ENCODE results near the gene SNX24.

Gene SNX24

DNA sequence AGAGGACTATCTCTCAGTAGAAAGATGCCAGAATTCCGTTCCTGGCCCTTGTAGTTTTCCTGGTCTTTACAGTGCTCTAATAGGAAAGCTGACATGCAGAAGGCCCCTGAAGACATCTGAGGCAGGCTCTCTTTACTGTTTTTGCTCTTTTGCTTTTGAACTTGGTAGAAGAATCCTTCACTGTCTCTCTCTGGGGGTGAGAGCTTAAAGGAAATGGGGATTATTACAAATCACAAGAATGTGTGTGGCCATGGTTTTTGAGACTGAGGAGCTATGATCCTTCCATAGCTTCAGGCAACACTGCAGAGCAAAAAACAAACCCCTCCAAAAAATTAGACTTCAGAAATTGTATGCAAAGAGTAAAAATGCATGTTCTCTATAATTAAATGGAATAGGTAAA is 102.0 kb downstream of the SNX24 start:
- TF ChIP-seq TOX (CRISPR knock-in tag; IDR thresholded peaks at IDR 0.05; ENCODE audit: borderline replicate concordance) (no peak), ZFP3 (CRISPR knock-in tag; IDR thresholded peaks at IDR 0.05) (no peak), ZNF70 (CRISPR knock-in tag; IDR thresholded peaks at IDR 0.05) (no peak), ISL1 (CRISPR knock-in tag; IDR thresholded peaks at IDR 0.05) (no peak), RARB (CRISPR knock-in tag; IDR thresholded peaks at IDR 0.05) (no peak), SNAI2 (CRISPR knock-in tag; IDR thresholded peaks at IDR 0.05) (no peak), ARNTL (CRISPR knock-in tag; IDR thresholded peaks at IDR 0.05; ENCODE audit: borderline replicate concordance, low read depth) (no peak), BACH2 (CRISPR knock-in tag; IDR thresholded peaks at IDR 0.05; ENCODE audit: borderline replicate concordance) (no peak), GLIS3 (CRISPR knock-in tag; IDR thresholded peaks at IDR 0.05) (no peak), CSDC2 (CRISPR knock-in tag; IDR thresholded peaks at IDR 0.05) (no peak), ZNF8 (CRISPR knock-in tag; IDR thresholded peaks at IDR 0.05) (no peak), OSR1 (CRISPR knock-in tag; IDR thresholded peaks at IDR 0.05) (no peak), ZNF565 (CRISPR knock-in tag; conservative IDR thresholded peaks at IDR 0.05; ENCODE audit: low read depth) (no peak), ZFP30 (CRISPR knock-in tag; IDR thresholded peaks at IDR 0.05) (no peak)
- TF ChIP-seq, protein P1, sequence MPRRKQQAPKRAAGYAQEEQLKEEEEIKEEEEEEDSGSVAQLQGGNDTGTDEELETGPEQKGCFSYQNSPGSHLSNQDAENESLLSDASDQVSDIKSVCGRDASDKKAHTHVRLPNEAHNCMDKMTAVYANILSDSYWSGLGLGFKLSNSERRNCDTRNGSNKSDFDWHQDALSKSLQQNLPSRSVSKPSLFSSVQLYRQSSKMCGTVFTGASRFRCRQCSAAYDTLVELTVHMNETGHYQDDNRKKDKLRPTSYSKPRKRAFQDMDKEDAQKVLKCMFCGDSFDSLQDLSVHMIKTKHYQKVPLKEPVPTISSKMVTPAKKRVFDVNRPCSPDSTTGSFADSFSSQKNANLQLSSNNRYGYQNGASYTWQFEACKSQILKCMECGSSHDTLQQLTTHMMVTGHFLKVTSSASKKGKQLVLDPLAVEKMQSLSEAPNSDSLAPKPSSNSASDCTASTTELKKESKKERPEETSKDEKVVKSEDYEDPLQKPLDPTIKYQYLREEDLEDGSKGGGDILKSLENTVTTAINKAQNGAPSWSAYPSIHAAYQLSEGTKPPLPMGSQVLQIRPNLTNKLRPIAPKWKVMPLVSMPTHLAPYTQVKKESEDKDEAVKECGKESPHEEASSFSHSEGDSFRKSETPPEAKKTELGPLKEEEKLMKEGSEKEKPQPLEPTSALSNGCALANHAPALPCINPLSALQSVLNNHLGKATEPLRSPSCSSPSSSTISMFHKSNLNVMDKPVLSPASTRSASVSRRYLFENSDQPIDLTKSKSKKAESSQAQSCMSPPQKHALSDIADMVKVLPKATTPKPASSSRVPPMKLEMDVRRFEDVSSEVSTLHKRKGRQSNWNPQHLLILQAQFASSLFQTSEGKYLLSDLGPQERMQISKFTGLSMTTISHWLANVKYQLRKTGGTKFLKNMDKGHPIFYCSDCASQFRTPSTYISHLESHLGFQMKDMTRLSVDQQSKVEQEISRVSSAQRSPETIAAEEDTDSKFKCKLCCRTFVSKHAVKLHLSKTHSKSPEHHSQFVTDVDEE (CRISPR knock-in tag; IDR thresholded peaks at IDR 0.05): no peak
- TF ChIP-seq, protein P2, sequence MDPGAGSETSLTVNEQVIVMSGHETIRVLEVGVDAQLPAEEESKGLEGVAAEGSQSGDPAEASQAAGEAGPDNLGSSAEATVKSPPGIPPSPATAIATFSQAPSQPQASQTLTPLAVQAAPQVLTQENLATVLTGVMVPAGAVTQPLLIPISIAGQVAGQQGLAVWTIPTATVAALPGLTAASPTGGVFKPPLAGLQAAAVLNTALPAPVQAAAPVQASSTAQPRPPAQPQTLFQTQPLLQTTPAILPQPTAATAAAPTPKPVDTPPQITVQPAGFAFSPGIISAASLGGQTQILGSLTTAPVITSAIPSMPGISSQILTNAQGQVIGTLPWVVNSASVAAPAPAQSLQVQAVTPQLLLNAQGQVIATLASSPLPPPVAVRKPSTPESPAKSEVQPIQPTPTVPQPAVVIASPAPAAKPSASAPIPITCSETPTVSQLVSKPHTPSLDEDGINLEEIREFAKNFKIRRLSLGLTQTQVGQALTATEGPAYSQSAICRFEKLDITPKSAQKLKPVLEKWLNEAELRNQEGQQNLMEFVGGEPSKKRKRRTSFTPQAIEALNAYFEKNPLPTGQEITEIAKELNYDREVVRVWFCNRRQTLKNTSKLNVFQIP (CRISPR knock-in tag; IDR thresholded peaks at IDR 0.05; ENCODE audit: borderline replicate concordance, low read depth): no peak
- TF ChIP-seq, protein P3, sequence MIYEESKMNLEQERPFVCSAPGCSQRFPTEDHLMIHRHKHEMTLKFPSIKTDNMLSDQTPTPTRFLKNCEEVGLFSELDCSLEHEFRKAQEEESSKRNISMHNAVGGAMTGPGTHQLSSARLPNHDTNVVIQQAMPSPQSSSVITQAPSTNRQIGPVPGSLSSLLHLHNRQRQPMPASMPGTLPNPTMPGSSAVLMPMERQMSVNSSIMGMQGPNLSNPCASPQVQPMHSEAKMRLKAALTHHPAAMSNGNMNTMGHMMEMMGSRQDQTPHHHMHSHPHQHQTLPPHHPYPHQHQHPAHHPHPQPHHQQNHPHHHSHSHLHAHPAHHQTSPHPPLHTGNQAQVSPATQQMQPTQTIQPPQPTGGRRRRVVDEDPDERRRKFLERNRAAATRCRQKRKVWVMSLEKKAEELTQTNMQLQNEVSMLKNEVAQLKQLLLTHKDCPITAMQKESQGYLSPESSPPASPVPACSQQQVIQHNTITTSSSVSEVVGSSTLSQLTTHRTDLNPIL (CRISPR knock-in tag; IDR thresholded peaks at IDR 0.05; ENCODE audit: low read depth): no peak
- TF ChIP-seq, protein P4, sequence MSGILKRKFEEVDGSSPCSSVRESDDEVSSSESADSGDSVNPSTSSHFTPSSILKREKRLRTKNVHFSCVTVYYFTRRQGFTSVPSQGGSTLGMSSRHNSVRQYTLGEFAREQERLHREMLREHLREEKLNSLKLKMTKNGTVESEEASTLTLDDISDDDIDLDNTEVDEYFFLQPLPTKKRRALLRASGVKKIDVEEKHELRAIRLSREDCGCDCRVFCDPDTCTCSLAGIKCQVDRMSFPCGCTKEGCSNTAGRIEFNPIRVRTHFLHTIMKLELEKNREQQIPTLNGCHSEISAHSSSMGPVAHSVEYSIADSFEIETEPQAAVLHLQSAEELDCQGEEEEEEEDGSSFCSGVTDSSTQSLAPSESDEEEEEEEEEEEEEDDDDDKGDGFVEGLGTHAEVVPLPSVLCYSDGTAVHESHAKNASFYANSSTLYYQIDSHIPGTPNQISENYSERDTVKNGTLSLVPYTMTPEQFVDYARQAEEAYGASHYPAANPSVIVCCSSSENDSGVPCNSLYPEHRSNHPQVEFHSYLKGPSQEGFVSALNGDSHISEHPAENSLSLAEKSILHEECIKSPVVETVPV (CRISPR knock-in tag; IDR thresholded peaks at IDR 0.05): no peak
- TF ChIP-seq, protein P5, sequence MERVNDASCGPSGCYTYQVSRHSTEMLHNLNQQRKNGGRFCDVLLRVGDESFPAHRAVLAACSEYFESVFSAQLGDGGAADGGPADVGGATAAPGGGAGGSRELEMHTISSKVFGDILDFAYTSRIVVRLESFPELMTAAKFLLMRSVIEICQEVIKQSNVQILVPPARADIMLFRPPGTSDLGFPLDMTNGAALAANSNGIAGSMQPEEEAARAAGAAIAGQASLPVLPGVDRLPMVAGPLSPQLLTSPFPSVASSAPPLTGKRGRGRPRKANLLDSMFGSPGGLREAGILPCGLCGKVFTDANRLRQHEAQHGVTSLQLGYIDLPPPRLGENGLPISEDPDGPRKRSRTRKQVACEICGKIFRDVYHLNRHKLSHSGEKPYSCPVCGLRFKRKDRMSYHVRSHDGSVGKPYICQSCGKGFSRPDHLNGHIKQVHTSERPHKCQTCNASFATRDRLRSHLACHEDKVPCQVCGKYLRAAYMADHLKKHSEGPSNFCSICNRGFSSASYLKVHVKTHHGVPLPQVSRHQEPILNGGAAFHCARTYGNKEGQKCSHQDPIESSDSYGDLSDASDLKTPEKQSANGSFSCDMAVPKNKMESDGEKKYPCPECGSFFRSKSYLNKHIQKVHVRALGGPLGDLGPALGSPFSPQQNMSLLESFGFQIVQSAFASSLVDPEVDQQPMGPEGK (CRISPR knock-in tag; IDR thresholded peaks at IDR 0.05; ENCODE audit: borderline replicate concordance): no peak
- ATAC-seq: no peak

DNA sequence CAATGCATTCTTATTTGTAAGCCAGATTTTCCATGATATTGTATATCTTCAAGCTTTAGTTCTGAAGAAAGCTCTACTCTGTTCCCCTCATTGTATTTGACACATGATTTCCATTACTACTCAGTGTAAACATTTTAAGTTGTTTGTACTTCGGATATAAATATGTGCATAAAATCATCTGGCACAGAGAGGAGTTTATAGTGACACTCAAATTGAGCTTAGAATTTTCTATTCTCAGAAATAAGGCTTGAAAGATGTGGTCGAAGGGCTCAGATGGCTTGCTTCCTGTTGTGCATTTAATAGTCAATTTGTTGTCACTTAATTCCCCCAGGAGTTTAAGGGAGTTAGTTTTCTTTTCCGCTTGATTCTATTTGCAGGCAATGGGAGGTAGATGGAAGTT is 102.4 kb downstream of the SNX24 start:
- ATAC-seq: no peak
- TF ChIP-seq PPARA (CRISPR knock-in tag; IDR thresholded peaks at IDR 0.05; ENCODE audit: borderline replicate concordance) (no peak), ZFP30 (CRISPR knock-in tag; IDR thresholded peaks at IDR 0.05) (no peak), GLIS3 (CRISPR knock-in tag; IDR thresholded peaks at IDR 0.05) (no peak), CSDC2 (CRISPR knock-in tag; IDR thresholded peaks at IDR 0.05) (no peak), ZC3H10 (CRISPR knock-in tag; IDR thresholded peaks at IDR 0.05) (no peak), TOX (CRISPR knock-in tag; IDR thresholded peaks at IDR 0.05; ENCODE audit: borderline replicate concordance) (no peak), ZFP3 (CRISPR knock-in tag; IDR thresholded peaks at IDR 0.05) (no peak), ESRRG (CRISPR knock-in tag; IDR thresholded peaks at IDR 0.05) (no peak), BACH2 (CRISPR knock-in tag; IDR thresholded peaks at IDR 0.05; ENCODE audit: borderline replicate concordance) (no peak), OSR1 (CRISPR knock-in tag; IDR thresholded peaks at IDR 0.05) (no peak), ZNF565 (CRISPR knock-in tag; conservative IDR thresholded peaks at IDR 0.05; ENCODE audit: low read depth) (no peak)
- TF ChIP-seq, protein P1 (CRISPR knock-in tag; IDR thresholded peaks at IDR 0.05): no peak
- TF ChIP-seq, protein P2 (CRISPR knock-in tag; IDR thresholded peaks at IDR 0.05; ENCODE audit: borderline replicate concordance, low read depth): no peak
- TF ChIP-seq, protein P3 (CRISPR knock-in tag; IDR thresholded peaks at IDR 0.05; ENCODE audit: low read depth): no peak
